Loucy (cell line): ENCODE measurements around the gene CTU2.

ENCODE experiments used
- CTCF ChIP-seq: fragments of 200-600 bp; sonication (generic); conservative IDR thresholded peaks from 2 replicates; pipeline ENCODE4 v1.5.1; 2014; ENCODE audit warnings: mild to moderate bottlenecking, antibody characterized with exemption, low read length
- EZH2phosphoT487 ChIP-seq: fragments of 200-600 bp; IDR thresholded peaks from 2 replicates; pipeline ENCODE4 v1.6.1; 2018; ENCODE audit warnings: antibody characterized with exemption, mild to moderate bottlenecking, moderate library complexity, borderline replicate concordance

GRCh38 chr16:88744577-88745521, 38.5 kb downstream of the CTU2 start:
- TF ChIP-seq CTCF, result no peak
- no peak for TF ChIP-seq EZH2phosphoT487
